ENCODE data around the gene ZNF570. TPM values are rescaled to one million over a fixed set of nuclear protein-coding genes. Genes with fewer than 3 reads are reported as not detected.

Gene ZNF570
- total and polyA plus RNA-seq, 2 donors (not counting 3 experiments of a cell fraction or from before 2014, with no cell fraction given) = 1.0 to 5.0 TPM

GRCh38 chr19:37513397-37513796, 44.2 kb downstream of the ZNF570 start:
- CTCF ChIA-PET = no interaction called here
- no peaks in the 10 kb centered on the region for H3K36me3 ChIP-seq (ENCODE audit: control insufficient read depth in 2 of 2, extremely low read depth in 1 of 2, insufficient read depth in 2 of 2, low read length in 2 of 2)
- dilution Hi-C loops (cut with MboI; ENCODE audit: extremely low pct_ligation_motif_present, low sequenced_read_pairs) = no loop called here
- no peaks in the 10 kb centered on the region for H3K79me2 ChIP-seq (ENCODE audit: control insufficient read depth, insufficient read depth, low read length)
- no peak overlapping the region for H3K9ac ChIP-seq (replicated peaks; ENCODE audit: extremely low read depth, insufficient read depth, low read length)
- POLR2A ChIA-PET = no interaction called here
- no peak overlapping the region for H3K27ac ChIP-seq (ENCODE audit: insufficient read depth, low read depth, low read length)
- H3K27me3 ChIP-seq (ENCODE audit: control insufficient read depth in 2 of 2, insufficient read depth in 2 of 2, low read length in 2 of 2) = no peaks in the 10 kb centered on the region
- H3K9me1 ChIP-seq (replicated peaks; ENCODE audit: control insufficient read depth, extremely low read depth, insufficient read depth, low read length) = no peaks in the 10 kb centered on the region
- no peak overlapping the region for H3K4me3 ChIP-seq (replicated peaks in 1 of 3; ENCODE audit: insufficient read depth in 1 of 3, low read depth in 1 of 3, low read length in 3 of 3)
- TF ChIP-seq EZH2 (IDR thresholded peaks at IDR 0.05; ENCODE audit: borderline replicate concordance, low read depth, low read length, severe bottlenecking) (no peak), GATA2 (IDR thresholded peaks at IDR 0.05; ENCODE audit: insufficient read depth, insufficient read length, low read depth, low read length) (no peak), FOS (IDR thresholded peaks at IDR 0.05; ENCODE audit: borderline replicate concordance, insufficient read depth, low read length) (no peak), POLR2A (IDR thresholded peaks at IDR 0.05; ENCODE audit: low read depth, low read length) (no peak), MYC (IDR thresholded peaks at IDR 0.05; ENCODE audit: low read depth, low read length) (no peak), JUN (IDR thresholded peaks at IDR 0.05; ENCODE audit: borderline replicate concordance, insufficient read depth, insufficient read length, low read depth) (no peak), POLR2AphosphoS5 (IDR thresholded peaks at IDR 0.05; ENCODE audit: insufficient read depth, low read depth, low read length) (no peak), MAX (IDR thresholded peaks at IDR 0.05; ENCODE audit: insufficient read depth, insufficient read length) (no peak), CTCF (IDR thresholded peaks at IDR 0.05; ENCODE audit: extremely low read depth in 1 of 2, insufficient read depth in 1 of 2, low read depth in 1 of 2, low read length in 2 of 2) (no peak)
- H3K9me3 ChIP-seq (replicated peaks; ENCODE audit: control insufficient read depth, insufficient read depth, low read length) = no peaks in the 10 kb centered on the region
- H3K4me1 ChIP-seq (ENCODE audit: control insufficient read depth, extremely low read depth, insufficient read depth, low read length) = no peaks in the 10 kb centered on the region
- BruUV-seq (replicated peaks) = no TSS peak
- no peak overlapping the region for H3K4me2 ChIP-seq (ENCODE audit: insufficient read depth, low read length)
- no peak for DNase-seq (ENCODE audit: low read depth, low spot score)
- no peak overlapping the region for H2AFZ ChIP-seq (ENCODE audit: low read depth, low read length)
- H4K20me1 ChIP-seq (replicated peaks; ENCODE audit: control insufficient read depth, extremely low read depth, insufficient read depth, low read length) = no peaks in the 10 kb centered on the region
- intact Hi-C loops (cut with micrococcal nuclease) = no loop called here
- no peak for FAIRE-seq
